IgD-negative memory B cell (primary cell): ENCODE data around the gene NUBPL. TPM values are rescaled to one million over a fixed set of nuclear protein-coding genes. Genes with fewer than 3 reads are reported as not detected.
A peak's percentile ranks its signal among the peaks of the same experiment; 100 is the strongest.

Experiments used
- H3K27ac Mint-ChIP-seq, 3 donors: one replicate each; pipeline ENCODE4 v1.8.0; 2020 to 2022; ENCODE audit warnings: mild to moderate bottlenecking in 3 of 3, mixed read lengths in 3 of 3, moderate library complexity in 1 of 3
- H3K27me3 Mint-ChIP-seq: one replicate; pipeline ENCODE4 v1.8.0; 2021; ENCODE audit warnings: mixed read lengths
- H3K36me3 Mint-ChIP-seq: one replicate; pipeline ENCODE4 v1.8.0; 2020; ENCODE audit warnings: mild to moderate bottlenecking, mixed read lengths
- H3K4me1 Mint-ChIP-seq, 3 donors: one replicate each; pipeline ENCODE4 v1.8.0; 2020 to 2022; ENCODE audit warnings: mixed read lengths in 3 of 3, mild to moderate bottlenecking in 1 of 3
- H3K4me3 Mint-ChIP-seq, 4 donors: one replicate each; pipeline ENCODE4 v1.8.0; 2020 to 2022; ENCODE audit warnings: mild to moderate bottlenecking in 4 of 4, mixed read lengths in 4 of 4, moderate library complexity in 3 of 4
- H3K9me3 Mint-ChIP-seq, 3 donors: one replicate each; pipeline ENCODE4 v1.8.0; 2020 to 2021; ENCODE audit warnings: mixed read lengths in 3 of 3, mild to moderate bottlenecking in 1 of 3
- polyA plus RNA-seq: library from polyadenylated mRNA; unstranded; fragments of 300-500 nt; fragmentation: Illumina TruSeq; gene quantifications from one replicate; pipeline ENCODE4 v1.2.3, GENCODE V29; 2021

Gene NUBPL, protein sequence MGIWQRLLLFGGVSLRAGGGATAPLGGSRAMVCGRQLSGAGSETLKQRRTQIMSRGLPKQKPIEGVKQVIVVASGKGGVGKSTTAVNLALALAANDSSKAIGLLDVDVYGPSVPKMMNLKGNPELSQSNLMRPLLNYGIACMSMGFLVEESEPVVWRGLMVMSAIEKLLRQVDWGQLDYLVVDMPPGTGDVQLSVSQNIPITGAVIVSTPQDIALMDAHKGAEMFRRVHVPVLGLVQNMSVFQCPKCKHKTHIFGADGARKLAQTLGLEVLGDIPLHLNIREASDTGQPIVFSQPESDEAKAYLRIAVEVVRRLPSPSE
- 9.6 TPM for polyA plus RNA-seq

GRCh38 chr14:31561155-31561846, at the start of gene NUBPL:
NUBPL (plus strand) TSS chr14:31561404; CDS start chr14:31561440, 36 bp downstream.
- H3K9me3 Mint-ChIP-seq, result peaks cover 0 to 4% (median 0%) of the 10 kb centered on the region in 3 donors
- H3K27ac Mint-ChIP-seq, result peak within 1 kb of the TSS; percentile 97 to 99 (median 97)
- no peaks in the 10 kb centered on the region for H3K27me3 Mint-ChIP-seq
- H3K4me3 Mint-ChIP-seq, result peak within 1 kb of the TSS; percentile 94 to 99 (median 96)
- H3K36me3 Mint-ChIP-seq, result peaks cover 6% of the 10 kb centered on the region
- peaks cover 18 to 24% (median 22%) of the 10 kb centered on the region in 3 donors for H3K4me1 Mint-ChIP-seq

- no peaks in the 10 kb centered on the region for H3K27me3 Mint-ChIP-seq
- no peak overlapping the region for H3K4me3 Mint-ChIP-seq
- H3K9me3 Mint-ChIP-seq, result no peaks in the 10 kb centered on the region
- no peaks in the 10 kb centered on the region for H3K4me1 Mint-ChIP-seq
- no peaks in the 10 kb centered on the region for H3K36me3 Mint-ChIP-seq
- no peak overlapping the region for H3K27ac Mint-ChIP-seq
Observed at GRCh38 chr14:31527087-31527486, 34.1 kb upstream of the NUBPL start.

GRCh38 chr14:31527546-31527945, 33.7 kb upstream of the NUBPL start:
- H3K9me3 Mint-ChIP-seq, result no peaks in the 10 kb centered on the region

DNA sequence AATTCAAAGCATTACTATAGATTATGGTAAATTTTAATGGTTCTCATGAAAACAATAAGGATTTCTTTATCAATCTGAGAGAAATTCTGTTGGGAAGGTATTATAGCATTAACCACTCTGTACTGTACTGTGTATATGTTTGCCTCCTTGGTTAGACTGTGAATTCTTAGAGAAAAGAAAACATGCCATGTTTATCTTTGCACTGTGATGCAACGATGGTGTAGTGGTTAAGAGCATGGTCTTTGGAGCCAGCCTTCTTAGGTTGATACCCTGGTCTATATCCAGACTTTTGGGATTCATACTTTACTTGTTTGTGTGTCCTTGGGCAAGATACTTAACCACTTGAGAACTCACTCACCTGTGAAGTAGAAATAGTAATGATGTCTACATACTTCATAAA, 32.2 kb upstream of the NUBPL start:
- H3K36me3 Mint-ChIP-seq, result no peaks in the 10 kb centered on the region
- no peaks in the 10 kb centered on the region for H3K4me1 Mint-ChIP-seq
- H3K27ac Mint-ChIP-seq, result no peak overlapping the region
- no peaks in the 10 kb centered on the region for H3K9me3 Mint-ChIP-seq
- H3K4me3 Mint-ChIP-seq, result no peak overlapping the region
- H3K27me3 Mint-ChIP-seq, result no peaks in the 10 kb centered on the region

More at GRCh38 chr14:31527546-31527945, 33.7 kb upstream of the NUBPL start:
- H3K4me1 Mint-ChIP-seq, result no peaks in the 10 kb centered on the region
- H3K27me3 Mint-ChIP-seq, result no peaks in the 10 kb centered on the region
- H3K4me3 Mint-ChIP-seq, result no peak overlapping the region
- H3K36me3 Mint-ChIP-seq, result no peaks in the 10 kb centered on the region
- no peak overlapping the region for H3K27ac Mint-ChIP-seq

GRCh38 chr14:31530136-31530535, 31.1 kb upstream of the NUBPL start:
- no peak overlapping the region for H3K27ac Mint-ChIP-seq
- no peak overlapping the region for H3K4me3 Mint-ChIP-seq
- H3K9me3 Mint-ChIP-seq, result no peaks in the 10 kb centered on the region
- no peaks in the 10 kb centered on the region for H3K27me3 Mint-ChIP-seq
- H3K4me1 Mint-ChIP-seq, result no peaks in the 10 kb centered on the region
- no peaks in the 10 kb centered on the region for H3K36me3 Mint-ChIP-seq

- H3K4me1 Mint-ChIP-seq, result peaks cover 0 to 1% (median 0%) of the 10 kb centered on the region in 3 donors
- H3K36me3 Mint-ChIP-seq, result no peaks in the 10 kb centered on the region
- H3K4me3 Mint-ChIP-seq, result no peak overlapping the region
- H3K9me3 Mint-ChIP-seq, result no peaks in the 10 kb centered on the region
- H3K27me3 Mint-ChIP-seq, result peaks cover 4% of the 10 kb centered on the region
- no peak overlapping the region for H3K27ac Mint-ChIP-seq
Observed at GRCh38 chr14:31536201-31536960, 24.8 kb upstream of the NUBPL start.

DNA sequence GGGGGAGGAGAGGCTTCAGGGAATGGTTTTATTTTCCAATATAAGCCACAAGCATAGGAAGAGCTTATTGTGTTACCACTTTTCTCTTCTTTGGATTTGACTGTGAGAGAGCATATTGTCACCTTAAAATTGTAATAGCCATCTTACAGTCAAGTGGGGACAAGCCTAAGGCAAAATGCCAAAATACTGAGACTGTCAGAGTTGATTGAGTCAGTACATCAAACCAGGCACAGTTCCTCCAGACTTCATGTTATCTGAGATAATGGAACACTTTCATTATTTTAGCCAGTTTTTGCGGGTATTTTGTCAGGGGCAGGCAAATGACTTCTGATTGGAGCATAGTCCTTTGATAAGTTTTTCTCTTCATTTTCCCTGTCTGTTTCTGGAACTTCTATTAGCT, 19.5 kb upstream of the NUBPL start:
- Mint-ChIP-seq H3K9me3 (no peaks in the 10 kb centered on the region), H3K36me3 (peaks cover 2% of the 10 kb centered on the region), H3K27ac (no peak overlapping the region), H3K4me3 (no peak overlapping the region), H3K27me3 (peaks cover 7% of the 10 kb centered on the region), H3K4me1 (peaks cover 0 to 1% (median 0%) of the 10 kb centered on the region in 3 donors)

DNA sequence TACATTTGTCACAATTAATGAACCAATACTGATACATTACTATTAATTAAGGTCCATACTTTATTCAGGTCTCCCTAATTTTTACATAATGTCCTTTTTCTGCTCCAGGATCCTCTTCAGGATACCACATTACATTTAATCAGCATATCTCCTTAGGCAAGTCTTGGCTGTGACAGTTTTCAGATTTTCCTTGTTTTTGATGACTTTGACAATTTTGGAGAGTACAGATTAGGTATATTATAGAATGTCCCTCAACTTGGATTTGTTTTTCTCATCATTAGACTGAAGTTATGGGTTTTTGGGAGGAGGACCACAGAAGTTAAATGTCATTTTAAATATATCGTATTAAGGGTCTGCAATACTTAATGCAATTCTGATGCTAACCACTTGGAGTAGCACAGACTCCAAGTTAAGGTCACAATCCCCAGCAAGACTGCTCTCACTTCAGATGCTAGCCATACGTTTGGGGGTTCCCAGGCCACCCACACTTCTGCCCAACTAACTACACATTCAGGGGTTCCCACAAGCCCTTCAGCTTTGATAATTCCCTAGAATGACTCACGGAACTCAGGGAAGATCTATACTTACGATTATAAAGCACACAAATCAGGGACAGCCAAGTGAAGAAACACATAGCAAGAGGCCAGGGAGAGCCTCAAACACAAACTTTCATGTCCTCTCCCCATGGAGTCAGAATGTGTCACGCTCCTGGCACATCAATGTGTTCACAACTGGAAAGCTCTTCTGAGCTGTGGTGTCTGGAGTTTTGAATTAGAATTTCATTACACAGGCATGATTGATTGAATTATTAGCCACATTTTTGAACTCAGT, 17.0 kb upstream of the NUBPL start:
- H3K4me1 Mint-ChIP-seq, result peaks cover 0 to 1% (median 0%) of the 10 kb centered on the region in 3 donors
- H3K9me3 Mint-ChIP-seq, result no peaks in the 10 kb centered on the region
- H3K27ac Mint-ChIP-seq, result no peak overlapping the region
- H3K36me3 Mint-ChIP-seq, result peaks cover 2% of the 10 kb centered on the region
- H3K4me3 Mint-ChIP-seq, result no peak overlapping the region
- H3K27me3 Mint-ChIP-seq, result peaks cover 8% of the 10 kb centered on the region

DNA sequence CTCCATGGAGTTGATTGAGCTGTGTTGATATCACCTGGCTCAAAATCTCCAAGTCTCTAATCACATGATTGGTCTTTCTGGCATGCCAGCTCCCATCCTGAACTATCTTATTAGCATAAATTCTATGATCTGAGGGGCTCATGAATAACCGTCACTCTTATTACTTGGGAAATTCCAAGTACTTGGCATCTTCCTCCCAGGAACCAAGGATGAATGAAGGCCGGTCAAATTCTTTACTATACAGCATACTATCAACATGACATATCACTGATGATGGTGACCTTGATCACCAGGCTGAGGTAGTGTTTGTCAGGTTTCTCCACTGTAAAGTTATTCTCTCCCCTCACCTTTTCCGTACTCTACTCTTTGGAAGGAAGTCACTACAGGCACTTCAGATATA, 16.4 kb upstream of the NUBPL start:
- peaks cover 8% of the 10 kb centered on the region for H3K27me3 Mint-ChIP-seq
- H3K27ac Mint-ChIP-seq, result no peak overlapping the region
- no peak overlapping the region for H3K4me3 Mint-ChIP-seq
- peaks cover 2% of the 10 kb centered on the region for H3K36me3 Mint-ChIP-seq
- peaks cover 0 to 1% (median 0%) of the 10 kb centered on the region in 3 donors for H3K4me1 Mint-ChIP-seq
- H3K9me3 Mint-ChIP-seq, result peaks cover 0 to under 1% (median 0%) of the 10 kb centered on the region in 3 donors

GRCh38 chr14:31545328-31545727, 15.9 kb upstream of the NUBPL start:
- H3K36me3 Mint-ChIP-seq, result peaks cover 2% of the 10 kb centered on the region
- peaks cover 0 to 2% (median 0%) of the 10 kb centered on the region in 3 donors for H3K9me3 Mint-ChIP-seq
- peaks cover 9% of the 10 kb centered on the region for H3K27me3 Mint-ChIP-seq
- no peak overlapping the region for H3K27ac Mint-ChIP-seq
- H3K4me3 Mint-ChIP-seq, result no peak overlapping the region
- peaks cover 0 to 3% (median 0%) of the 10 kb centered on the region in 3 donors for H3K4me1 Mint-ChIP-seq

GRCh38 chr14:31549817-31550216, 11.4 kb upstream of the NUBPL start:
- H3K4me3 Mint-ChIP-seq, result no peak overlapping the region
- H3K9me3 Mint-ChIP-seq, result peaks cover 0 to 2% (median 0%) of the 10 kb centered on the region in 3 donors
- H3K36me3 Mint-ChIP-seq, result no peaks in the 10 kb centered on the region
- H3K27me3 Mint-ChIP-seq, result peaks cover 6% of the 10 kb centered on the region
- peaks cover 0 to 1% (median 0%) of the 10 kb centered on the region in 3 donors for H3K4me1 Mint-ChIP-seq
- H3K27ac Mint-ChIP-seq, result peak overlapping the region in 1 of 3 donors; percentile 58

DNA sequence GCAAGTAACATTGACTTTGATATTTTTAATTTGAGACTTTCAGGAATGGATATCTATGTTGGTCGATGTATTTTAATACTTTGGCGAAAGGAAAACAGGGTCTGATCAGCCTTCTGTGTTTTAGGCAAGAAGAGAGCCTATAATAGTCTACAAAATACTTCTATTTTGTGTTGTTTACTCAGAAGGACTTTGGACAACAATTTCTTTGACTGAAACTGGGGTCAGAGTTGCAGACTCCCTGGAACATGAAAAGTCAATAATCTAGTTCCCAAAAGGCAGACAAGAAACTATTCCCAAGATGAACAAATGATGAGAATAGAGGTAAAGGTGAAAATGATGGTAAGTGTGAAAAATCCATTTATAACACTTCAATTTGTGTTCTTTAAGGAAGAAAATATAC, 10.6 kb upstream of the NUBPL start:
- H3K36me3 Mint-ChIP-seq, result no peaks in the 10 kb centered on the region
- peaks cover 0 to 1% (median 0%) of the 10 kb centered on the region in 3 donors for H3K4me1 Mint-ChIP-seq
- H3K27ac Mint-ChIP-seq, result no peak overlapping the region
- H3K27me3 Mint-ChIP-seq, result peaks cover 6% of the 10 kb centered on the region
- H3K9me3 Mint-ChIP-seq, result peaks cover 0 to 2% (median 0%) of the 10 kb centered on the region in 3 donors
- H3K4me3 Mint-ChIP-seq, result no peak overlapping the region

DNA sequence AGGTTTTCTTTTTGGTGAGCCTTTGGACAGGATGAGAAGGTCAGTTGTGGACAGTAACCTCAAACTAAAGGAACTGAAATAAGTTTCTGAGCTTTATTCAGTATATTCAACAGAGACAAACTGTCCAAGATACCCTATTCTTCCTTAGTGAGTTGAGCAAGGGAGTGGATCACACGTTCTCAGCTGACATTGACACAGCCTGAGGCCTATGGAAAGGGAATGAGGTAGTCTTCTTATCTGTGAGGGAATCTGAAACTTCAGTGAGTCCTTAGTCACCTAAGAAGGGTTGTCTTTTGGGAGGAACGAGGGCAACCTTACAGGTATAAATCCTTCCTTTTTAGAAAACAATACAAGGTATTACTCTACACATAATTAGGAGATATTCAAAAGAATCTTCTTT, 5.0 kb upstream of the NUBPL start:
- H3K36me3 Mint-ChIP-seq, result peaks cover 4% of the 10 kb centered on the region
- H3K9me3 Mint-ChIP-seq, result peaks cover 0 to 3% (median 0%) of the 10 kb centered on the region in 3 donors
- no peak overlapping the region for H3K4me3 Mint-ChIP-seq
- no peaks in the 10 kb centered on the region for H3K27me3 Mint-ChIP-seq
- no peak overlapping the region for H3K27ac Mint-ChIP-seq
- peaks cover 8 to 12% (median 9%) of the 10 kb centered on the region in 3 donors for H3K4me1 Mint-ChIP-seq

DNA sequence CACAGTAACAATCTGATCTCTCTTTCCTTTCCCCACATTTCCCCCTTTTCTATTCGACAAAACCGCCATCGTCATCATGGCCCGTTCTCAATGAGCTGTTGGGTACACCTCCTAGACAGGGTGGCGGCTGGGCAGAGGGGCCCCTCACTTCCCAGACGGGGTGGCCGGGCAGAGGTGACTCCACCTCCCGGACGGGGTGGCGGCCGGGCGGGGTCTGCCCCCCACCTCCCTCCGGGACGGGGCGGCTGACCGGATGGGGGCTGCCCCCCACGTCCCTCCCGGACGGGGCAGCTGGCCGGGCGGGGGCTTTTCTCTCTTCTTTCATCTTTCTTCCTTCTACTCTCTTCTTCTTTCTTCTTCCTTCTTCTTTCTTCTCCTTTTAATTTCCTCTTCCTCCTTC, 1.3 kb upstream of the NUBPL start:
- Mint-ChIP-seq H3K9me3 (peaks cover 0 to 4% (median 0%) of the 10 kb centered on the region in 3 donors), H3K36me3 (peaks cover 6% of the 10 kb centered on the region), H3K27ac (peak overlapping the region in 1 of 3 donors; percentile 99), H3K27me3 (no peaks in the 10 kb centered on the region), H3K4me1 (peaks cover 18 to 23% (median 22%) of the 10 kb centered on the region in 3 donors), H3K4me3 (peak overlapping the region in 2 of 4 donors; percentile 94 to 99)
